Measurements from ENCODE around the gene RELL1. TPM values are rescaled to one million over a fixed set of nuclear protein-coding genes. Genes with fewer than 3 reads are reported as not detected.

RELL1 gene
- total RNA-seq, 2 experiments from 2014 or later, result 48.6 to 50.3 TPM

- H3K27ac Mint-ChIP-seq, result no peak overlapping the region
- no peak for DNase-seq
- no peak overlapping the region for H3K4me3 Mint-ChIP-seq
- H3K36me3 Mint-ChIP-seq (ENCODE audit: low read depth), result no peaks in the 10 kb centered on the region
- H3K9me3 ChIP-seq (ENCODE audit: control insufficient read depth in 1 of 2, insufficient read depth in 1 of 2, low read length in 2 of 2), result no peaks in the 10 kb centered on the region
- no peaks in the 10 kb centered on the region for H3K9me3 Mint-ChIP-seq
- TF ChIP-seq CTCF (IDR thresholded peaks at IDR 0.05), result no peak
- no peak overlapping the region for H3K27ac ChIP-seq (ENCODE audit: low read depth in 1 of 2, low read length in 2 of 2)
- intact Hi-C loops (cut with DNase I, micrococcal nuclease), result no loop called here
- H3K4me1 ChIP-seq (ENCODE audit: insufficient read depth, low read length), result no peaks in the 10 kb centered on the region
- no peaks in the 10 kb centered on the region for H3K27me3 Mint-ChIP-seq
- H3K4me1 Mint-ChIP-seq (ENCODE audit: low read depth), result no peaks in the 10 kb centered on the region
- no peak overlapping the region for H3K4me3 ChIP-seq (ENCODE audit: low read length)
- no peaks in the 10 kb centered on the region for H3K36me3 ChIP-seq (ENCODE audit: insufficient read depth, low read length)
- H3K27me3 ChIP-seq (ENCODE audit: control insufficient read depth in 1 of 2, insufficient read depth in 2 of 2, low read length in 2 of 2), result no peaks in the 10 kb centered on the region
- no peak for ATAC-seq (ENCODE audit: poor library complexity)
- CTCF ChIA-PET, result no interaction called here
- POLR2A ChIA-PET, result no interaction called here
These were observed 123.6 kb downstream of the RELL1 start for GRCh38 chr4:37562592-37562991.

GRCh38 chr4:37561803-37562207 lies 124.4 kb downstream of the RELL1 start:
- ChIA-PET POLR2A (no interaction called here), CTCF (no interaction called here)
- Histone ChIP-seq H3K36me3 (ENCODE audit: insufficient read depth, low read length) (no peaks in the 10 kb centered on the region), H3K9me3 (ENCODE audit: control insufficient read depth in 1 of 2, insufficient read depth in 1 of 2, low read length in 2 of 2) (no peaks in the 10 kb centered on the region), H3K4me3 (ENCODE audit: low read length) (no peak overlapping the region), H3K27ac (ENCODE audit: low read depth in 1 of 2, low read length in 2 of 2) (no peak overlapping the region), H3K4me1 (ENCODE audit: insufficient read depth, low read length) (no peaks in the 10 kb centered on the region), H3K27me3 (ENCODE audit: control insufficient read depth in 1 of 2, insufficient read depth in 2 of 2, low read length in 2 of 2) (no peaks in the 10 kb centered on the region)
- ATAC-seq (ENCODE audit: poor library complexity), result no peak
- Mint-ChIP-seq H3K9me3 (no peaks in the 10 kb centered on the region), H3K27me3 (no peaks in the 10 kb centered on the region), H3K4me3 (no peak overlapping the region), H3K27ac (no peak overlapping the region), H3K36me3 (ENCODE audit: low read depth) (no peaks in the 10 kb centered on the region), H3K4me1 (ENCODE audit: low read depth) (no peaks in the 10 kb centered on the region)
- no peak for TF ChIP-seq CTCF (IDR thresholded peaks at IDR 0.05)
- DNase-seq, result no peak
- intact Hi-C loops (cut with DNase I, micrococcal nuclease), result no loop called here

GRCh38 chr4:37561196-37561802 lies 124.9 kb downstream of the RELL1 start:
- H3K27me3 Mint-ChIP-seq, result no peaks in the 10 kb centered on the region
- no peaks in the 10 kb centered on the region for H3K4me1 ChIP-seq (ENCODE audit: insufficient read depth, low read length)
- H3K4me1 Mint-ChIP-seq (ENCODE audit: low read depth), result no peaks in the 10 kb centered on the region
- no peak for ATAC-seq (ENCODE audit: poor library complexity)
- H3K9me3 ChIP-seq (ENCODE audit: control insufficient read depth in 1 of 2, insufficient read depth in 1 of 2, low read length in 2 of 2), result no peaks in the 10 kb centered on the region
- H3K27ac Mint-ChIP-seq, result no peak overlapping the region
- ChIA-PET CTCF (no interaction called here), POLR2A (no interaction called here)
- no peak overlapping the region for H3K4me3 ChIP-seq (ENCODE audit: low read length)
- H3K36me3 Mint-ChIP-seq (ENCODE audit: low read depth), result no peaks in the 10 kb centered on the region
- H3K9me3 Mint-ChIP-seq, result no peaks in the 10 kb centered on the region
- no peak for TF ChIP-seq CTCF (IDR thresholded peaks at IDR 0.05)
- H3K27ac ChIP-seq (ENCODE audit: low read depth in 1 of 2, low read length in 2 of 2), result no peak overlapping the region
- no peaks in the 10 kb centered on the region for H3K27me3 ChIP-seq (ENCODE audit: control insufficient read depth in 1 of 2, insufficient read depth in 2 of 2, low read length in 2 of 2)
- intact Hi-C loops (cut with DNase I, micrococcal nuclease), result no loop called here
- H3K4me3 Mint-ChIP-seq, result no peak overlapping the region
- H3K36me3 ChIP-seq (ENCODE audit: insufficient read depth, low read length), result no peaks in the 10 kb centered on the region
- no peak for DNase-seq

Other genes starting within 250 kb of the RELL1 start
- gene PGM2, start 140.3 kb upstream of the RELL1 start, total RNA-seq, result 10 to 100 TPM; 10.7 to 11.8 TPM
- 10 to 100 TPM; 40.7 to 46.5 TPM for gene TBC1D1, start 204.7 kb upstream of the RELL1 start, total RNA-seq

Measured in CD4-positive, alpha-beta T cell (primary cell).